ENCODE measurements around the gene STIP1.

Gene STIP1

DNA sequence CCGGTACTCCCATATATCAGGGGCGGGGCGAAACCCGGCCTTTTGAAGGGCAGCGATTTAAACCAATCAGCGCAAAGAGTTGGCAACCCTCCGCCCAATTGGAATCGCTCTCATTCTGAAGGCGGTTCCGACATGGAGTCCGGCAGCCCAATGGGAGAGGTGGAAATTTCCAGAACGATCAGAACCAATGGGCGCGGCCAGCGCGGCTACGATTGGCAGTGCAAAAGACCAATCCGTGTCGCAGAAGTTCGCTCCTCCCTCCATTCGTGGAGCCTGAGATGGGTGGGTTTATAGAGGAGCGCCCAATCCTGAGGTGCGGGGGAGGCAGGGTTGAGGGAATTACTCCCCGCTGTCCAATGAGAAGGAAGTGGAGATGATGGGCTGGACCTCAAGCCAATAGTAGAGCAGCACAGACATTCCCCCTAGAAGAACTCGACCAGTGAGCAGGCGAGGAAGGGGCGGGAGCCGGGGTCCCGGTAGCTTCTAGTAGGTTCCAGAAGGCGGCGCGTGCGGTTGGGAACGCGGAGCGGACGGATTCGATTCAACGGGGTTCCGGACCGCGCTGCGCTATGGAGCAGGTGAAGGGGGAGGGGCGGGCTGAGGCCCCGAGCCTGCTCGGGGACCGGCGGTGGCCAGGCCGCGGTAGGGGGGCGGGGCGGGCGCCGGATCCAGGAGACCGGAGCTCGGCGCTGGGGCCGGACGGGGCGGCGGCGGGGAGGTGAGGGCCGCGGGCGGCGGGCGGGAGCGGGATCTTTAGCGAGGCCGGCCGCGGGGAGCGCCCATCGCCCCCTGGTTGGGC is at the start of gene STIP1:
TSS of gene STIP1 (plus strand) at position 479 of the 799 bp plus-strand sequence. CDS start at position 570, 91 bp downstream.
- DNase-seq: peak; percentile 100

DNA sequence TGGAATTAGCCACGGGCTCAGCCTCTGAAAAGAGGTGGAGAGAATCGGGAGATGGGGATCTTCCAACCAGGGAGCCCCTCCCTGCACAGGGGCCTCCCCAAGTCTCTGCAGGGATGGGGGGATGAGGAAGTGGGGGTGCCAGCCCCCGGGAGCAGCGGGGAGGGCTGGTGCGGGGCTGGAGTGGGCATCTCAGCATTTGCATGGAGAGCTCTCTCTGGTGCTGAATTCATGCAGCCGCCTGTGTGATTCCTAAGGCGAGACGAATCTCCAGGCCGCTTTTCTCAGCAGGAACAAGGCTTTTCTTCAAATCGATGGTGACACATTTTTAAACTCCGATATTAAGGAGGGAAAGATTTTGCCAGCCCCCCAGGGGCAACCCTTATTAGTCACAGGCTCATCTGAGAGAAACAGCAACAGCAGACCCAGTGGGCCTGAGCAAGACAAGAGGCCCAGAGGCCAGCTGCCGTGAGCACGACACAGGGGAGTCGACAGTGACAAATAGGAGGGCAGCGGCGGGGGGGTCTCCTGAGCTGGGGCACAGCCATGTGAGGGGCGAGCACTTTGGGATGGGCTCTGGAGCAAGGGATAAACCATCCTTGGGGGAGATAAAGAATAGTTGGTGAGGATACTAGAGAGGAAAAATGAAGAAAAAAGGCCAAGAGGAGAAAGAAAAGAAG is 49.1 kb upstream of the STIP1 start:
- no peak for DNase-seq

DNA sequence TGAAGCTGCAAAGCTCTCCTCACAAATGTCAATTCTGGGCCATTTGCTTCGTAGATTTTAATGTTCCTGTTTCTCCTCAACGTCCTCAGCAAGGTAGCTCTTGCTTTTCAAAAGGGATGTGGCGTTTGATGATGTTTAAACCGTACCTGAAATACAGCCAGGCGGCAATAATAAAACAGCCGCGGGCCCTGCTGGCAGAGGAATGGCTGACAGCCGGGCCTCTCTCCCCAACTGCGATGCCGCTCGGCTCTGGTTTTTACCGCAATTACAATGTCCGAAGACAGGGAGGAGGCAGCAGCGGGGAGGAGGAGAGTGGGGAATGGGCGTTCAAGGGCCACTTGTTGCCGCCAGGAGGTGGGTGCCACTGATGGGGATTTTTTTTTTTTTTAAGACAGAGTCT is 47.6 kb upstream of the STIP1 start:
- no peak for DNase-seq

- DNase-seq: no peak
These were observed 46.9 kb upstream of the STIP1 start for GRCh38 chr11:64139049-64139448.

DNA sequence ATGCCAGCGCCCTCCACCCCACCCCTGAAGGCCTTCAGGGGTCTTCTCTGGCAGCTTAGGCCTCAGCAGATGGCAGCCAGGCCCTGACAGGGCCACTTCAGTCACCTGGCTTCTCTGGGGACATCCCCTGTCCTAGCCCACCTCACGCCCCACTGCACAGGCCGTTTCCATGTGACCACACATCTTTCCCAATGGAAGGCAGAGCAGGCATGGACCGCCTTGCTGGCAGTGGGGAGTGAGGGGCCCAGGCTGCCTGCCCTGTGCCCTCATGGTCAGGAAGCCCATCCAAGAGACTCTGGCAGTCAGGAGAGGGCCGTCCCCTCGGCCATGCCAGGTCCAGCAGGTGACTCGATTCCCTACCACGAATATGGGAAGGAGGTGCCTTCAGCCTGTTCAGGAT is 45.9 kb upstream of the STIP1 start:
- DNase-seq: no peak

- no peak for DNase-seq
These were observed 44.7 kb upstream of the STIP1 start for GRCh38 chr11:64141081-64141783.

DNA sequence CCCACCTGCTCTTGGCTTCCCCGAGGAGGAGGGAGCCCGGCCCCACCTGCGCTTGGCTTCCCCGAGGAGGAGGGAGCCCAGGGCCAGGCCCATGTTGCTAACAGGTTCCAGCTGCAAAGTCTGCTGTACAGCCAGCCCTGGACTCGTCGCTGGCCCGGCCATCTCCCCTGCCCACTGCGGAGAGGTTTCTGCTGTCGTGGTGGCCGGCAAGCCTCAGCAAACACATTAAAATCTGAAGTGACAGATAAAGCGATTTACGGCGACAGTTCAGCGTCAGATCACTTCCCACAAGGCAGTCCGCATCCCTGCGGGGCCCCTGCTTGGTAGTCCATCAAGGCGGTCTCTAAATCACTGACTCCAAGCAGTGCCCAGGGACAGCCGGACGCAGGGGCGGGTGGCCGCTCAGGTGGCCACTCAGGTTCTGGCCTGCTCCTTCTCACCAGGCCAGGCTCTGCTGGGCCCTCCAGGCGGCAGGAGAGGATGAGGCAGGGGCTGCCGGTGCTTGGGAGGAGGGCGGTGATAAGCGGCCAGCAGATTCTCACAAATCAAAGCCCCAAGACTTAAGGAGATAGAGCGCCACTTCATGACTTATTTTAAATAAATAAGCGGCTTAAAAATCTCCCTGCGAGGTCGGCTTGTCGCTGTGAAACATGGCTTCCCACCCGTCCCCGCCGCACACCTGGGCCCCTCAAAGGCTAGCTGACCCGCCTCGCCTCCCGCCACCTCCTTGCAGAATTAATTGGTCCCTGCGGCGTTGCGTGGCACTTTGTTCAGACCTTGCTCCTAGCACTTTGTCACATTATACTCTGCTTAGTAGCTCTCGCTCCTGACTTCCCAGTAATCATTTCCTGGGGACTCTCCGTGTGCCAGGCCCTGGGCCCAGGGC is 41.1 kb upstream of the STIP1 start:
- DNase-seq: no peak

GRCh38 chr11:64146036-64146955 is 39.7 kb upstream of the STIP1 start:
- DNase-seq: no peak

GRCh38 chr11:64148226-64148916 is 37.6 kb upstream of the STIP1 start:
- peak; percentile 88 for DNase-seq

GRCh38 chr11:64148917-64149617 is 36.9 kb upstream of the STIP1 start:
- no peak for DNase-seq

GRCh38 chr11:64150051-64150450 is 35.9 kb upstream of the STIP1 start:
- no peak for DNase-seq

DNA sequence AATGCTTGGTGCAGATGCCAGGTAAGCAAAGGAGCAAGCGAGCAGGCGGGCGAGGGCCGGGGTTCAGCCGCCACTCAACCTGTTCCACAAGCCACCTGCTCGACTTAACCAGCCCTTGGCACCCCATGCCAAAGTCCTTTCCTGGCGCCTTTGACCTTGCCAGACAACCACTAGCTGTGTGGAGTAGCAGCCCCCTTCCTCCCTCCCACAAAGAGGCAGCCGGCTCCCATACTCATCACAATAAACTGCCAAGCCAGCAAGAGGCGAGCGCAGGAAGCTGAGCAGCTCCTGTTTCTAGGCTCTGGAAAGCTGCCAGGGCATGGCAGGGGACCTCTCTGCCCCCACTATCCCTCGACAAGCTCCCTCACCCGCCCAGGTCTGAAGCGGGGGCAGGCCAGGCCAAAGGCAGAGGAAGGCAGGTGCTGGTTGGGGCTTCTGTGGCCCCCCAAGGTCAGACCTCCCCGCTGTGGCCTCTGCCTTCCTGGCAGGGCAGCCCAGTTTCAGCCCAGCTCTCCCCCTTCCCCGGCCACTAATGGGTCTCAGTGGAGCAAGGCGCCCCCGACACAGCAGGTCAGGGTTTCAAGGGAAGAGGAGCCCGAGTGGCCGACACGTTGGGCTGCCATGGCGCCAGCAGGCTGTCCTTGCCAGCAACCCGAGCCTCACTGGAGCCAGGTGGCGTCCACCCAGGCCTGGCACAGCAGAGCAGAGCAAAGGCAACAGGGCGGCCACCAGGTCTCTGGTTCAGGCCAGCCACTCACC is 35.3 kb upstream of the STIP1 start:
- DNase-seq: no peak

GRCh38 chr11:64151337-64151736 is 34.6 kb upstream of the STIP1 start:
- no peak for DNase-seq

GRCh38 chr11:64152841-64153691 is 32.9 kb upstream of the STIP1 start:
- peak; percentile 73 for DNase-seq

- DNase-seq: no peak
These were observed 32.2 kb upstream of the STIP1 start for GRCh38 chr11:64153812-64154211.

- no peak for DNase-seq
These were observed 29.5 kb upstream of the STIP1 start for GRCh38 chr11:64156235-64157011.

GRCh38 chr11:64157631-64158394 is 28.2 kb upstream of the STIP1 start:
- DNase-seq: no peak
